HG03139 (cell line): ENCODE results near the gene RHOU.

Experiments used
- ATAC-seq: cut with Tn5 transposase; IDR thresholded peaks from one replicate; pipeline ENCODE4 v1.9.1; 2021; ENCODE audit not compliant: unreplicated experiment

Gene RHOU

GRCh38 chr1:228736844-228737445 is 1.7 kb downstream of the RHOU start:
- no peak for ATAC-seq

GRCh38 chr1:228737601-228738041 is 2.3 kb downstream of the RHOU start:
- ATAC-seq: no peak

DNA sequence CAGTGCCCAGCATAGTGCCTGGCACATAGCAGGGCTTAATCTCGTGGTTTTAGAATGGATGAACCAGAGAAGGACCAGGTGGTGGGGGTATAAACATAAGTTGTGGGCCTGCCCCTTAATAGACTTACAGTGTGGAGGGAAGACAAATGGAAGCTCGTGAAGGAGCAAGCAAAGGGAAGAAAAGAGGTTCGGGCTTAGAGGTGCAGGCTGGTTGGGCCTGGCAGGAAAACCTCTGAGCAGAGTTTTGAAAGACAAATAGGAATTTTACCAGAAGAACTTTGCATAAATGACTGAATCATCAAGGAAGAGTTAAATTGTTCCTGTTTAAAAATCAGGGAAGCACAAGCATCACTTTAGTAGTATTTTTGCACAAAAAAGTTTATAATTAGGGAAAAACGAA is 4.5 kb downstream of the RHOU start:
- ATAC-seq: no peak

DNA sequence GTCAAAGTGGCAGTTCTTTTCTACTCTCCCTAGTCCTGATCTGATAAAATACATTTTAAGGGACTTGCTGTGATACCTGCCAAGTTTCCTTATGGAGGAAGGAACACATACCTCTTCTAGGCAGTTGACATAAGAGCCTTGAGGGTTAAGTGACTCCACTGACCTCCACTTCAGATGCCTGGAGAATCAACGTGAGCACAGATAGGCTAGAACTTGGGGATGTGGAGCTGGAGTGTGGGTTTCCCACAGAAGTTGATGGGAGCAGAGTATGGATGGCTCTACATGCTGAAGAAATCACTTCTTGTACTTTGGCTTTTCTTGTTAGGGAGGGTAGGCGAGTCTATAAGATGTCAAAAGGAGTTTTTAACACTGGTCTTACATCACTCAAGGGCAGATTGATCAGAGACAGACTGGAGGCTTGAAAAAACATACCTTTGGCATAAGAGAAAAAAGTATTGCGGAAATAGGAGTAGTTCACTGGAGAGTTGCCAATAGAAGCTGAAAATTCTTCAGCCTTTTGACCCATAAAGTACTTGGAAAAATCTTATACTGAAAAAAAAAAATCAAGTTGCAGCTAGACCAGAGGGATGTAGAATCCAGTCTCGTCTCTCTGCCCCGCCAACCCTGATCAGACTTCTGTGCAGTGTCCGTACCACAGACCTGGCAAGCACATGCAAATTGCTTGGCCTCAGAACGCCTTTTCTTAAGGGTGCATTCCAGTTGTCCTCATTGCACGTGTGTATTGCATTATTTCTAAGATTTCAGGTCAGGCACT is 5.5 kb downstream of the RHOU start:
- ATAC-seq: no peak

GRCh38 chr1:228742281-228742860 is 7.1 kb downstream of the RHOU start:
- ATAC-seq: no peak

DNA sequence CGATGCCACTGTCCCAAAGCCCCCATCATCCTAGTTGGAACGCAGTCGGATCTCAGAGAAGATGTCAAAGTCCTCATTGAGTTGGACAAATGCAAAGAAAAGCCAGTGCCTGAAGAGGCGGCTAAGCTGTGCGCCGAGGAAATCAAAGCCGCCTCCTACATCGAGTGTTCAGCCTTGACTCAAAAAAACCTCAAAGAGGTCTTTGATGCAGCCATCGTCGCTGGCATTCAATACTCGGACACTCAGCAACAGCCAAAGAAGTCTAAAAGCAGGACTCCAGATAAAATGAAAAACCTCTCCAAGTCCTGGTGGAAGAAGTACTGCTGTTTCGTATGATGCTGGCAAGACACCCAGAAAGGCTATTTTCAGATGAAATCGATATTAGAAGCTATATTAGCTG is 8.1 kb downstream of the RHOU start:
- no peak for ATAC-seq

DNA sequence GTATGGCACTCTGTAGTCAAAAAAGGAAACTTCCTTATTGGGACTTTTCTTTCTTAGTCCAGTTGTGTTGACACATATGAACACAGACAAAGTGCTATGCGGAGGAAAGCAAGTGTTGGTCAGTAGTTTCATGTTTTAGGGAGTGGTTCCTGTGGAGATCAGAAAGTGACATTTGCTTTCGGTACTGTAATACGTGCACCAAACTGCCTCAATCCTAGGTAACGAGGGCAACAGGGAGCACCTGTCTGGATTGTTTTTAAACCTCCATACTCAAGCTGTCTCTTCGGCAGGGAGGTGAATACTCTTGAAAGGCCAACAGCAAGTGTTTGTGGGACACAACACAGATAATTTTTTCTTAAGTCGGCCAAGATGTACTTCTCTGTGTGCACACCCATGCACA is 9.1 kb downstream of the RHOU start:
- no peak for ATAC-seq

GRCh38 chr1:228744918-228745317 is 9.6 kb downstream of the RHOU start:
- ATAC-seq: no peak

DNA sequence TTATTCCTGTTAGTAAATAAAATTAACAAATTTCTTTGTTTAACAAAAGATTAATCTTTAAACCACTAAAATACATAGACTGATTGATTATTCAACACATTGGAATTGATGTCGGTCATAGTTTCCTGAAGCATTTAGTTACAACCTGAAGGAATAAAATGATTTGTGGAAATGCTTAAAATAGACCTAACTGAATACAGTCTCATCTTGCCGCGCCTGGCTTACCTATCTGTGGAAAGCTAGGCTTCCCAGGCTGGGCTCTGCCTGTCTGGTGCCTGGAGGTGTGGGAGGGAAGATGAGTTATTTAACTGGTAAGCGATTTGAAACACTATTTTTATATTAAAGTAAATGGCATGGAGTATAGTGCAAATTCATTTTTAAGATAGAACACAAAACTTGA is 10.2 kb downstream of the RHOU start:
- no peak for ATAC-seq

DNA sequence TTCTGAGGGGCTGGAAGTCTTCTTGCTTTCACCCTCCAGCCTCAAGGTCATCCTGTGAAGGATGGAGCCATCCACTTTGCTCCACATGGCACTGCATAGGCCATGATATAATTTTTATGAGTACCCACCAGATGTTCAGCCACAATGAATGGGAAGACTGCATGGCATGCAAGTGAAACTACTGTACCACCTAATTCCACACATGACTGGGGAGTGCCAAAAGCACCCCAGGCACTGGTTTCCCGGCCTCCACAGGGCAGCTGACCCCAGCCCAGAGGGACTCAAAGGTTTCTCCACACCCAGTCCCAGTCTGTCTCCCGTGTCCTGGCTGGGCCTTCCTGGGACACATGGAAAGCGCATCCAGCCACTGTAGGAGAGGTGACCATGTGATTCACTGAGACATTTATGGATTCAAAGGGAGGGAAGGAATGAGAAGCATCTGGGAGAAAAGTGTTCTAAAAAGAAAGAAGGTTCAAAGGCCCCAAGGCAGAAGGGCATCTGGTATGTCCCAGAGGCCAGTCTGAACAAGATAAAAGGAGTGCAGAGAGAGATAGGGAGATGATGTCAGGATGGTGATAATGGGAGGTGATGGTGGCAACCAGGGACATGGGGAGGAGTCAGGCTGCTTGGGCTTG is 12.1 kb downstream of the RHOU start:
- ATAC-seq: no peak

GRCh38 chr1:228748029-228748428 is 12.8 kb downstream of the RHOU start:
- no peak for ATAC-seq

DNA sequence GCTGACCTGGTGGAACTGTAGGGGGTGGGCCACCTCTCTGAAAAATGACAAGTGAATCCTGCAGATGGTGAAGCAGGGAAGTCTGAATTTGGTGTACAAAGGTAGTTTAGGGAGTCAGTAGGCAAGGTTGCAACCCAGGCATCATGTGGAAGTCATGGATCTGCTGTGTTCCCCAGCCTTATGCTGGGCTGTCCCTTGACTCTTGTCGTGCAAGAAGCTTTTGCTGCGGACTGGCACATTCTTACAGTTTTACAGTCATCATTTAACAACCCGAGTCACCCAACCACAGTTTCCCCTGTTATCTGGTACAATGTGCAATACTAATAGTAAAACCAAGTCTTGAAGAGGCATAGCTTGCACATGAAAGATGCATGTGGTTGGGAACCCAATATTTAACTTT is 13.2 kb downstream of the RHOU start:
- no peak for ATAC-seq

GRCh38 chr1:228749765-228750164 is 14.5 kb downstream of the RHOU start:
- ATAC-seq: no peak

- ATAC-seq: no peak
Observed at GRCh38 chr1:228750915-228751314, 15.6 kb downstream of the RHOU start.

DNA sequence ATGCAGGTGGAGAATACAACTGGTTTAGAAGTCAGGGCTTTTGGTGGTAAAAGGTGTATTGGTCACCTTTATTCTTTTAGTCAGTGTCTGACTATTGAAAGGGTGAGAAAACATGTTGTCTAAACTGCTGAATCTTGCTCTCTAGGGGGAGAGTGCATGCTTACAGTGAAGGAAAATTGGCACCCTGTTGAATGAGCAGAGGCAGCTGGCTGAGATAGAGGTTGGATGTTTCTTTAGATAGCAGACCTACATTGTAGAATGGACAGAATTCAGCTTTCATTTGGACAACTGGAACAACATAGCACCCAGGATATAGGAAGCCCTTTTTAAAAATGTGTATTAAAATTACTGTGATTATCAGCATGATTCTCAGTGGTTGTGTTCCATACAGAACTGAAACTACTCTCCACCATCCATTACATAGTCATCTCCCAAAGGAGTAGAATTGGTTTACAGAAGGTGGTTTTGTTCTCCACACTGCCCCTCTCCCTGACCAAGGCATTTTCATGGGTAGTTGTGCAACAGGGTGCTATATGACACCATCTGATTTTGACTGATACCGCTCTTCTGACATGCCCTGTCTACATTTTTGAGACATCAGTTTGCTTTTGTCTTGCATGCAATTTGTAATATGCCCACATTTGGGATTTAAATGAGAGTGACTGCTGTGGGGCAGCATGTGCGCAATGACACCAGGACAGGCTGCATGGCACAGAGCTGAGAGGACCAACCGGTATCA is 16.2 kb downstream of the RHOU start:
- ATAC-seq: peak; percentile 68

DNA sequence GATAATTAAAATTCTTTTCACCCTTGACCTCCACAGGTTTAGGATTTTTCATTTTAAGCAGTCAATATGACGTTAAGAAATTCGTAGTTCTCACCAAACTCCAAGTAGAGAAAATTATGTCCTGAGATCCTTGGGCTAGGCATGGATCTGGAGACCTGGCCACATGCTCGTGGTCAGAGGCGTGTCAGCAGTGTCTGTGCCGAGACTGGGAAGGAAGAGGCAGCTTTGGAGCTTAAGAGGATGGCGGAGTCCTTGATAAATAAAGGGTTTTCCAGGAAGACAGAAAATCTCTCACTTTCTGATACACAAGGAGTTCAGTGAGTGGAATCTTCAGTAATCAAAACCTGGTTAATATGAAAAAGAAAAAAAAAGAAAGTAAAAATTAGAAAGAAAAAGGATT is 17.0 kb downstream of the RHOU start:
- no peak for ATAC-seq

DNA sequence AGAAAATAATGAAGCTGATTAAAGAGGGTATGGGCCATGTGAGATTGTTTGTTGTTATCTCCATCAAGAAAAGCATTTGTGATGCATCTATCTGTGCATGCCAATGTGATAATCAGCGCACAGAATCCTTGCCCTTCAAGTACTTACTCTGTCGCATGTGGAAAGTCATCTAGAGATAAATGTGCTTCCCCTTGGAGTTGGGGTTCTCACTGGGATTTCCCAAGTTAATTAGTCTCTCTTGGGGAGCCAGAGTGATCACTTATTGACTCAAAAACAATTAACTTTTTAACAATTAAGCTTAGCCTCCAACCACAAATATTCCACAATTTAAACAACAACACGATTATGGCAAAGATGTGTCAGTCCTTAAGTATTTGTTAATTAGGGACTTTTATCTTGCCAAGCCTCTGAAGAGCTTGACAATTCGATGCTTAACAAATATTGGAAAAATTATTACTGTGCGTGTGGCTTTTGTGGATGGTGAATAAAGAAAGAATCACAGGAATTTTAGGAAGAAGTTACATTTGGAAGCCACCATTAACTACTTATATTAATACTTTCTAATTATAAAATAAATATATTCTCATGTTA is 17.5 kb downstream of the RHOU start:
- no peak for ATAC-seq

GRCh38 chr1:228753287-228753686 is 18.0 kb downstream of the RHOU start:
- ATAC-seq: no peak

GRCh38 chr1:228753786-228754360 is 18.6 kb downstream of the RHOU start:
- ATAC-seq: no peak

- ATAC-seq: no peak
Observed at GRCh38 chr1:228754646-228755268, 19.5 kb downstream of the RHOU start.
